GM12878 (cell line): Measurements from ENCODE around the gene SLC25A46. TPM values are rescaled to one million over a fixed set of nuclear protein-coding genes. Genes with fewer than 3 reads are reported as not detected.

Experiments
- ATF2 ChIP-seq: IDR thresholded peaks from 2 replicates; pipeline ENCODE4 v1.6.1; 2012; ENCODE audit warnings: low read length, inconsistent platforms
- BCL11A ChIP-seq: IDR thresholded peaks from 2 replicates; pipeline ENCODE4 v1.6.1; 2011; ENCODE audit warnings: low read depth, low read length
- BRCA1 ChIP-seq: IDR thresholded peaks from 2 replicates; pipeline ENCODE4 v1.6.1; 2011; ENCODE audit warnings: low read depth, low read length, improper control_type of control experiment
- CHD2 ChIP-seq: IDR thresholded peaks from 2 replicates; pipeline ENCODE4 v1.6.1; 2011; ENCODE audit warnings: low read depth, low read length, improper control_type of control experiment, borderline replicate concordance
- CUX1 ChIP-seq: IDR thresholded peaks from 2 replicates; pipeline ENCODE4 v1.6.1; 2012; ENCODE audit warnings: improper control_type of control experiment, low read depth, low read length; ENCODE audit not compliant: insufficient replicate concordance
- DPF2 ChIP-seq: fragments of 450-650 bp; IDR thresholded peaks from 2 replicates; pipeline ENCODE4 v1.6.1; 2017; ENCODE audit warnings: mild to moderate bottlenecking
- E2F4 ChIP-seq: IDR thresholded peaks from 2 replicates; pipeline ENCODE4 v1.6.1; 2012; ENCODE audit warnings: low read depth, low read length, improper control_type of control experiment
- HCFC1 ChIP-seq: fragments of 150-350 bp; IDR thresholded peaks from 2 replicates; pipeline ENCODE4 v1.6.1; 2014; ENCODE audit warnings: low read length
- IKZF1 ChIP-seq: fragments of 450-650 bp; conservative IDR thresholded peaks from 2 replicates; pipeline ENCODE4 v1.6.1; 2017; ENCODE audit warnings: antibody characterized with exemption, mild to moderate bottlenecking
- JUND ChIP-seq: IDR thresholded peaks from 2 replicates; pipeline ENCODE4 v1.6.1; 2012; ENCODE audit warnings: low read depth, mild to moderate bottlenecking, low read length, improper control_type of control experiment, moderate library complexity
- KLF5 ChIP-seq: fragments of 450-650 bp; IDR thresholded peaks from 2 replicates; pipeline ENCODE4 v1.6.1; 2014; ENCODE audit warnings: mild to moderate bottlenecking; ENCODE audit not compliant: partially characterized antibody
- MYB ChIP-seq: fragments of 150-350 bp; IDR thresholded peaks from 2 replicates; pipeline ENCODE4 v1.6.1; 2014; ENCODE audit warnings: mild to moderate bottlenecking, low read depth, low read length, borderline replicate concordance
- NBN ChIP-seq: fragments of 450-650 bp; IDR thresholded peaks from 2 replicates; pipeline ENCODE4 v1.6.1; 2016
- NFYB ChIP-seq: IDR thresholded peaks from 2 replicates; pipeline ENCODE4 v1.6.1; 2011; ENCODE audit warnings: low read depth, mild to moderate bottlenecking, low read length, improper control_type of control experiment, moderate library complexity; ENCODE audit not compliant: insufficient read depth
- NR2F1 ChIP-seq: fragments of 450-650 bp; conservative IDR thresholded peaks from 2 replicates; pipeline ENCODE4 v1.6.1; 2017; ENCODE audit warnings: mild to moderate bottlenecking
- SREBF1 ChIP-seq: IDR thresholded peaks from 2 replicates; pipeline ENCODE4 v1.6.1; 2012; ENCODE audit warnings: mild to moderate bottlenecking, low read length
- SREBF2 ChIP-seq: IDR thresholded peaks from 2 replicates; pipeline ENCODE4 v1.6.1; 2012; ENCODE audit warnings: mild to moderate bottlenecking, low read length
- SRF ChIP-seq, 2 experiments: IDR thresholded peaks; 2 replicates each; pipeline ENCODE4 v1.6.1; 2011; ENCODE audit warnings: low read depth in 2 of 2, low read length in 2 of 2, mild to moderate bottlenecking in 1 of 2, moderate library complexity in 1 of 2
- TAF1 ChIP-seq: IDR thresholded peaks from 2 replicates; pipeline ENCODE4 v1.6.1; 2011; ENCODE audit warnings: mild to moderate bottlenecking, low read depth, low read length, borderline replicate concordance
- TARDBP ChIP-seq: IDR thresholded peaks from 2 replicates; pipeline ENCODE4 v1.6.1; 2016; ENCODE audit warnings: borderline replicate concordance
- TCF12 ChIP-seq: IDR thresholded peaks from 2 replicates; pipeline ENCODE4 v1.6.1; 2011; ENCODE audit warnings: low read depth, mild to moderate bottlenecking, low read length
- TCF3 ChIP-seq: IDR thresholded peaks from 2 replicates; pipeline ENCODE4 v1.6.1; 2012; ENCODE audit warnings: low read depth, mild to moderate bottlenecking, low read length, borderline replicate concordance; ENCODE audit not compliant: insufficient read depth
- YBX1 ChIP-seq: fragments of 450-650 bp; IDR thresholded peaks from 2 replicates; pipeline ENCODE4 v1.6.1; 2016; ENCODE audit warnings: antibody characterized with exemption
- ZBED1 ChIP-seq: IDR thresholded peaks from 2 replicates; pipeline ENCODE4 v1.6.1; 2016; ENCODE audit warnings: borderline replicate concordance
- ZNF217 ChIP-seq: fragments of 450-650 bp; IDR thresholded peaks from 2 replicates; pipeline ENCODE4 v1.6.1; 2017; ENCODE audit warnings: antibody characterized with exemption, mild to moderate bottlenecking
- polyA plus RNA-seq, 11 experiments: library from polyadenylated mRNA; depleted of rRNA in 4 of 11; unstranded in 6 of 11; stranded (reverse) in 5 of 11; fragments of >200 nt; fragmentation: Nextera tagmentation in 4 of 11; fragmentation: Illumina TruSeq in 1 of 11; extraction: Ambion mirVana in 4 of 11; extraction: Trizol in 1 of 11; gene quantifications; 1 replicate in 1 of 11; 2 replicates in 10 of 11; pipeline versions ENCODE4 v1.2.1 to v1.2.3, GENCODE V29; 2011 to 2016; ENCODE audit warnings: inconsistent platforms in 2 of 11, missing spikeins in 2 of 11, low read depth in 1 of 11
- total RNA-seq, 4 experiments: library from RNA; depleted of rRNA in 3 of 4; stranded (reverse); fragments of >200 nt in 3 of 4; fragmentation: Illumina TruSeq in 1 of 4; extraction: Trizol in 1 of 4; gene quantifications; 2 replicates each; pipeline versions ENCODE4 v1.2.1 to v1.2.3, GENCODE V29; 2013 to 2021

The SLC25A46 gene
- total and polyA plus RNA-seq, 10 of the 15 experiments (the other 5 are each of a cell fraction or from before 2014, with no cell fraction given), result 18.0 to 89.6 (median 68.2) TPM

- TF ChIP-seq BCL11A, result peak; percentile 92
- TF ChIP-seq ZBED1, result peak; percentile 80
- 0 out of 2 replicates have a peak, but pooled peaks have one; percentile 57 for TF ChIP-seq TCF3
- no peak for TF ChIP-seq HCFC1
- TF ChIP-seq TAF1, result no peak
- TF ChIP-seq YBX1, result no peak
- no peak for TF ChIP-seq SREBF2
- no peak for TF ChIP-seq CUX1
- TF ChIP-seq NFYB, result no peak
- no peak; the same call in 1 of the 2 replicates for TF ChIP-seq NR2F1
- TF ChIP-seq TARDBP, result no peak
- no peak for TF ChIP-seq E2F4
- no peak for TF ChIP-seq BRCA1
- TF ChIP-seq DPF2, result peak; percentile 93
- peak; percentile 50; the same call in 1 of the 2 replicates for TF ChIP-seq SREBF1
- peak; percentile 49 for TF ChIP-seq KLF5
- TF ChIP-seq IKZF1, result peak; percentile 85
- peak; percentile 52; the same call in 1 of the 2 replicates for TF ChIP-seq TCF12
- TF ChIP-seq JUND, result peak; percentile 81; the same call in 1 of the 2 replicates
- peak; percentile 77; the same call in 1 of the 2 replicates for TF ChIP-seq CHD2
- TF ChIP-seq MYB, result peak; percentile 94
- TF ChIP-seq SRF (IDR thresholded peaks at IDR 0.05; ENCODE audit: low read depth in 2 of 2, low read length in 2 of 2), result no peak
- peak; percentile 83 for TF ChIP-seq ZNF217
- TF ChIP-seq NBN, result peak; percentile 56; the same call in 1 of the 2 replicates
- TF ChIP-seq ATF2, result peak; percentile 88
Observed at GRCh38 chr5:110751902-110752762, 13.3 kb downstream of the SLC25A46 start (continued).
